Stimulated activated CD8-positive, alpha-beta memory T cell treated with anti-CD3 and anti-CD28 coated beads, Interleukin-2, amount 100 ng/mL, for 48 hours (primary cell): ENCODE results near the gene ARHGAP30.
"Not testable (repeated sequence)": the region's sequence is repeated elsewhere in the genome, so short reads cannot be mapped to it uniquely, and the experiment has no call there.

ENCODE experiments used
- DNase-seq, 2 donors: peaks; one replicate each; pipeline ENCODE4 v3.0.0-alpha.2; 2020; ENCODE audit warnings: low read depth in 2 of 2

Gene ARHGAP30

DNA sequence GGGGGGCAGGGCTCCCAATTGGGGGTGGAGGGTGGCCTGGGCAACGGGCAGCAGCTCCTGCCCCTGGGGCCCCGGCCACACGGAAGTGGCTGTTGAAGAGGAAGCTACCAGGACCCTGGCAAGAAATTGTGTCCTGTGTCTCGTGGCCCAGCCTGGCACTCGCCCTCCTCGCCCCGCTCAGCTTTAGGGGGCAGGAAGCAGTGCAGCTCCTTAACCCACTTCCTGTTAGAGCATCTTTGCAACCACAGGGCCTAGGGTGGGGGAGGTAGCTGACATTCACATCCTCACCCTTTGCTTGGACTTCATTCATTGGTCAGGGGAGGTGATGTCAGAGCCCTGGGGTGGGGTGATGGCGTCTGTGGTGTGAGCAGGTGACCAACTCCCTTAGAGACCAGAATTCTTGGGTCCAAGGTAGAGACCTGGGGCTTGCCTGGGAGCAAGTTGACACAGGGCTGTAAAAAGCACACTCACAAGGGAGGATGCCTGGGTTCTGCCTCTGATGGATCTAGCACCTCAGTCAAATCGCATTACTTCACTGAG, at the start of gene ARHGAP30:
ARHGAP30 (minus strand) TSS at position 161 of the 540 bp plus-strand sequence. CDS start 267 bp downstream, outside the sequence.
- peak; percentile 72 for DNase-seq

GRCh38 chr1:161117759-161118581, 48.3 kb upstream of the ARHGAP30 start, which contains the start of the genes NIT1 and PFDN2:
NIT1 (plus strand) TSS chr1:161118105; CDS start chr1:161118177, 72 bp downstream.
PFDN2 (minus strand) TSS chr1:161118037; CDS start chr1:161118026, 11 bp downstream.
- DNase-seq = peak; percentile 82 to 84

DNA sequence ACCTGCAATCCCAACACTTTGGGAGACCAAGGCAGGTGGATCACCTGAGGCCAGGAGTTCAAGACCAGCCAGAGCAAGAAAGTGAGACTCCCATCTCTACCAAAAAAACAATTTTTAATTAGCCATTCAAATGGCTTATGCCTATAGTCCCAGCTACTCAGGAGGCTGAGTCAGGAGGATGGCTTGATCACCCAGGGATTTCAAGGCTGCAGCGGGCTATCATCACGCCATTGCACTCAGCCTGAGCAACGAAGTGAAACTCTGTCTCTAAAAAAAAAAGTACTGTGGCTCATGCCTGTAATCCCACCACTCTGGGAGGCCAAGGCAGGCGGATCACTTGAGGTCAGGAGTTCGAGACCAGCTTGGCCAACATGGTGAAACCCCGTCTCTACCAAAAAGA, 46.3 kb upstream of the ARHGAP30 start:
- not testable (repeated sequence) for DNase-seq

DNA sequence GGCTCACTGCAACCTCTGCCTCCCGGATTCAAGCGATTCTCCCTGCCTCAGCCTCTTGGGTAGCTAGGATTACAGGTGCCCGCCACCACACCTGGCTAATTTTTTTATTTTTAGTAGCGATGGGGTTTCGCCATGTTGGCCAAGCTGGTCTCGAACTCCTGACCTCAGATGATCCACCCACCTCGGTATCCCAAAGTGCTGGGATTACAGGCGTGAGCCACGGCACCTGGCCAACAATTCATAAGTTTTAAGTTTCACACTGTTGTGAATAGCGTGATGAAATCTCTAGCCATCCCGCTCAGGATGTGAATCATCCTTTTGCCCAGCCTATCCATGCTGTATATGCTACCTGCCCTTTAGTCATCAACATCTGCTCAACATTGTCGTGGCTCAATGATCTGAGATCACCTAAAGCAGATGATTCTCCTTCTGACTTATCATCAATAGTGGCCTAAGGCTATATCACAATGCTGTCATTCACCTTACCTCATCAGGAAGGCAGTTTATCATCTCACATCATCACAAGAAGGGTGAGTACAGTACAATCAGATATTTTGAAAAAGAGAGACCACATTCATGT, 45.5 kb upstream of the ARHGAP30 start:
- DNase-seq = peak in 1 of 2 donors; percentile 26

DNA sequence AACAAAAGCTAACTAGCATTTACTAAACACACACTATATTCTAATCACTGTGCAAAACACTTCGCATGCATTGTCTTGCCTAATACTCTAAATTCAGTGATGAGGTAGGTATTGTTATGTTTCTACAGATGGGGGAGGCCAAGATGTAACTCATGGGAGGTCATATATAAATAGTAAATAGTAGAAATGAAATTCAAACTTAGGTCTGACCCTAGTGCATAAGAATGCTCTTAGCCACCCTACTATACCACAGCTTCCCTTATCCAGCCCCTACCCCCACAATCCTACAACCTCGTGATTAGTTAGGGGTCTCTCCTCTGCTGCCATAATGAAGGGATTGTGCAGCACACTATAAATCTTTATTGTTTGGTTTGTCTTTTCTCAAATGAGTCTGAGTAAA, 44.9 kb upstream of the ARHGAP30 start:
- DNase-seq = no peak

DNA sequence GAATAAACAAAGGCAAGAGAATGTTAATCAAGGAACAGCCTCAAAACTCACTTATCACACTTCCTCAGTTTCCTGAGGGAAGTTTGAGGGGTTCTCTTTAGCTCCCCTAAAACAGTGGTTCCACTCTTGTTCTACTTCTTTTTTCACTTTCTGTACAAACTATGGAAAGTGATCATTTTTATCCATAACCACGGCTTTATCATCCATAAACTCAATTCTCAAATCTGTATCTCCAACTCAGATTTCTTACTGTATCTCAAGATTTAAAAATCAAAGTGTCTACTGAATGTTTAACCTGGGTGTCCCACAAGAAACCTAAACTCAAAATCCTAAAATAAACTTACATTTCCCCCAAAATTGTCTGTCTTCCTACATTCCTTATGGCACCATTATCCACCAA, 44.2 kb upstream of the ARHGAP30 start:
- no peak for DNase-seq

GRCh38 chr1:161111527-161111926, 41.8 kb upstream of the ARHGAP30 start:
- DNase-seq = no peak

DNA sequence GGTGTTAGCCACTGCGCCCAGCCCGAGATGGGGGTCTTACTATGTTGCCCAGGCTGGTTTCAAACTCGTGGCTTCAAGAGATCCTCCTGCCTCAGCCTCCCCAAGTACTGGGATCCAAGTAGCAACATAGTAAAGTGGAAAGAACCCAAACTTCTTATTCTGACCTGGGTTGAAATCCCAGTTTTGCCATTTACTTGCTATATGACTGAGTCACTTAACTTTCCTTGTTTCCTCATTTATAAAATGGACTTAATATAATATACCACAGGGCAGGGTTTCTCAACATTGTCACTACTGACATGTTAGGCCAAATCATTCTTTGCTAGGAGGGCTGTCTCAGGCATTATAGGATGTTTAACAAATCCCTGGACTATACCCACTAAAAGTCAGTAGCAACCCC, 41.4 kb upstream of the ARHGAP30 start:
- DNase-seq = no peak

DNA sequence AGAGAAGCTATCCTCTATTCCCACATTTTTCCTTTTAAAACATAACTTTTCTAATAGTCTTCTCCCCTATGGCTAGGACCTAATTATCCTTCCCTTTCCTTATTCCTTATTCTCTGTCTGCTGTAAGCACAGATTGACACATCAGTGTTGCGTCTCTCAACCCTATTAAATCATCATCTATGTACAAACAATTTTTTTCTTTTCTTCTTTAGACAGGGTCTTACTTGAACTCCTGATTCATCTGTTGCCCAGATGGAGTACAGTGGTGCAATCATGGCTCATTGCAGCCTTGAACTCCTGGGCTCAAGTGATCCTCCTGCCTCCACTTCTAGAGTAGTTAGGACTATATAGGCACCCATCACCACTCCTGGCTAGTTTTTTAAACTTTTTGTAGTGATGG, 36.7 kb upstream of the ARHGAP30 start:
- DNase-seq = no peak

GRCh38 chr1:161100556-161100955, 30.9 kb upstream of the ARHGAP30 start:
- DNase-seq = no peak

DNA sequence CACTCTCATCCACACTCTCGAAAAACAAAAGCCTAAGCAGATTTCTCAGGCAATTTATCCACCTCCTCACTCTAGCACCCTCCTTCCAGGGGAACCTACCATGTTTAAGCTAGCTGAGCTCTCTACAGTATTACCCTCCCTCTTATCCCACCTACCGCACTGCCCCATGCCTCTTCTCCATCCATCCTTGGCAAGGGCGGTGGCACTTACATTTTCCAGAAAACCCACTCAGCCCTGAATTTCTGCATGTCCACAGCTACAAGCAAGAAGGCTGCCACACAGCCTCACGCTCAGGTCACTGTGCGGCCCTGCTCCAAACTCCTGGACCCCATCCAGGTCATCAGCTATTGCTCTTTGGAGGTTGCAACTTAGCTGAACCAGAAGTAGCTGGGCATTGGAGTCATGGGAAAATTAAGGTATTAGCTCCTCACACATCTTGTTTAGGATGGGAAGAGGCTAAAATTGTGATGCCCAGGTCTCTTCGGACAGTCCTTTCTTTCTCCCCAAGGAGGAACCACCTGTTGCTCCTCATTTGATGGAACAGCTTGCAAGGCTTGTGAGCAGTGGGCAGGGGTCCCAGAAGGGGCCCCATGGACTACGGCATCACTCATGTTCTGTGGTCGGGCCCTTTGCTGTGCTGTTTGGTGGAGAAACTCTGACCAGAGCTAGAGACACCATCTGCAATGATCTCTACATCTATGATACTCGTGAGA, 29.6 kb upstream of the ARHGAP30 start:
- DNase-seq = no peak

DNA sequence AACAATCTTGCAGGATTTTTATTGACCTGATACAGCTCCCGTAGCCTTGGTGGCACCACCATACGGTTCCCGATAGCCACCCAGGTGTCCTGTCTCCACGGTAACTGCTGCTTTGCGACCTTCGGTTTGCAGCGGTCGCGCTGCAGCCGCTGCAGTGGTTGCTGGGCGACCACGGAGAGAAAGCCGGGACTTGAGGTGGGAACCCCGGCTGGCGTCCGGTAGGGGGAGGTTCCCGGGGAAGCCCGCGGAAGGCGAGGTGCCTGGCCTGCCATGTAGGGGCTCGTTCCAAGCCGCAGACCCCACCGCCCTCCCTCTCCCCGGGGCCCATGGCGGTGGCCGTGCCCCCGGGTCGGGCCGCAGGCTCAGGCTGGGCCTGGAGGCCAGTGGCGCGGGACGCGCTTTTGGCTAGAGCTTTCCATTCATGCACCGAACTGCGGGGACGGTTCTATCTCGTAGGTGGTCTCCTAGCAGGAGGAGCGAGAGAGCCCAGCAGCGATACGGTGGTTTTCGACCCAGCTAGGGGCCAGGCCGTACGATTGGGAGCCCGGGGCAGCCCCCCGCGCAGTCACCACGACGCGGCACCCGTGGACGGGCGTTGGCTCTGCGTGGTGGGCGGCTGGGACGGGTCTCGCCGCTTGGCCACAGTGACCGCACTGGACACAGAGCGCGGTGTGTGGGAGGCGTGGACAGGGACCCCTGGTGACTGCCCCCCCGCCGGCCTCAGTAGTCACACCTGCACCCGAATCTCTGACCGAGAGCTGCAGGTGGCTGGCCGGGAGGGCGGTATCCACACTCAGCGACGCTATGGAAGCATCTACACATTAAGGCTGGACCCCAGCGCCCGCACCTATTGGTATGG, 28.7 kb upstream of the ARHGAP30 start, which contains the start of gene KLHDC9:
KLHDC9 (plus strand) TSS at position 152 of the 859 bp plus-strand sequence; CDS start at position 327, 175 bp downstream.
- peak; percentile 62 to 70 for DNase-seq

DNA sequence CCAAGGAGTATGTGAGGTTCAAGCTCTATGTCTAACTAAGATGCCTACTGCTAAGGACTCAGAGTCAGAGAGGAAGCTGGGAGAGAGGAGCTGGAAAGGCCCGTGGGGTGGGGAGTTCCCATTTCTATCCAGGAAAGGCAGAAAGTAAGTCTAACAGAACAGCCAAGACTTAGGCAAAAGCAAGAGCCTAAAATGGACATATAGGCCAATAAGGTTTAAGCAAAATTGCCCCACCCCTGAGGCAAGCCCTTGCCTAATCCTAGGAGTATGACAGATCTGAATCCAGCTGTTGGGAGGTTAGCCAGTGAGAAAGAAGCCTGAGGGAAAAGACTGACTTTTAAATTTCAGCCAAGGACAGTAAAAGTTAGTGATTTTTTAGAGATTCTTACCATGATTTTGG, 26.8 kb upstream of the ARHGAP30 start:
- no peak for DNase-seq

DNA sequence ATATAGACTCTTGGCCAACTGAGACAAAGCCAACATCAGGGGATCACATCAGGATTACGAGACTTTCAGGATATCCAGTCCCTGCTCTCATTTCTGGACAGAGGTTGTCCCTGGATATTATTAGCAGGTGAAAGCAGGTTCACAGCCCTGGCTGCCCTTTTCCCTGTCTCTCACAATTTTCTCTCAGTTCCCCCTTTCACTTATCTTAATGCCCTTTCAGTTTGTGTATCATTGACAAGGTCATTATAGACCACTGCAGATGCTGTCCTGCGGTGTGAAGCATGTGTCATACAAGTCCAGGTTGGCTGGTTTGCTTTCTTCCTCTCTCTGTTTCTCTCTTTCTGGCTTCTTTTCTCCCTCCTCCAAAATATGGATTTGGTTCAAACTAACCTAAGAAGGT, 26.3 kb upstream of the ARHGAP30 start:
- no peak for DNase-seq

GRCh38 chr1:161095230-161095629, 25.5 kb upstream of the ARHGAP30 start:
- DNase-seq = no peak

DNA sequence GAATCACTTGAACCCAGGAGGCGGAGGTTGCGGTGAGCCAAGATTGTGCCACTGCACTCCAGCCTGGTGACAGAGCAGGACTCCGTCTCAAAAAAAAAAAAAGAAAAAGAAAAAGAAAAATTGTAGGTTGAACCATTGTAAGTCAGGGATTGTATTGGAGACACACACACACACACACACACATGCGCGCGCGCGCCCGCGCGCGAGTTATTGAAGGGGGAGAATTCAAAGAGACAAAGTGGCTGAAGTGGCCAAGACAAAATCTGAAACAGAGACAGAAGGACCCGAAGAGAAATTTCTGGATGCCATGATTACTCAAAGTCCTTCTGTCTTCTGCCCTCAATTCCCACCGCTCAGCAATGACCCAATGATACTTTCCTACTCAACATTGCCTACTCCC, 24.8 kb upstream of the ARHGAP30 start:
- no peak for DNase-seq

- no peak for DNase-seq
Measured at GRCh38 chr1:161092621-161093028, 22.9 kb upstream of the ARHGAP30 start.

GRCh38 chr1:161091796-161092507, 22.3 kb upstream of the ARHGAP30 start:
- DNase-seq = no peak

GRCh38 chr1:161091093-161091492, 21.4 kb upstream of the ARHGAP30 start:
- DNase-seq = no peak

GRCh38 chr1:161090617-161091016, 20.9 kb upstream of the ARHGAP30 start:
- no peak for DNase-seq
